Activated CD4-positive, alpha-beta T cell treated with anti-CD3 and anti-CD28 coated beads, Interleukin-2, amount 50 U/mL, for 1 hour (primary cell): ENCODE results near the gene METTL2B.
"Not testable (repeated sequence)": the region's sequence is repeated elsewhere in the genome, so short reads cannot be mapped to it uniquely, and the experiment has no call there.

Experiments
- DNase-seq: peaks from one replicate; pipeline ENCODE4 v3.0.0-alpha.2; 2020

METTL2B gene

GRCh38 chr7:128529191-128529590 lies 52.6 kb downstream of the METTL2B start:
- DNase-seq, result not testable (repeated sequence)

- peak; percentile 41 for DNase-seq
Measured at GRCh38 chr7:128530121-128530854, 53.7 kb downstream of the METTL2B start.

DNA sequence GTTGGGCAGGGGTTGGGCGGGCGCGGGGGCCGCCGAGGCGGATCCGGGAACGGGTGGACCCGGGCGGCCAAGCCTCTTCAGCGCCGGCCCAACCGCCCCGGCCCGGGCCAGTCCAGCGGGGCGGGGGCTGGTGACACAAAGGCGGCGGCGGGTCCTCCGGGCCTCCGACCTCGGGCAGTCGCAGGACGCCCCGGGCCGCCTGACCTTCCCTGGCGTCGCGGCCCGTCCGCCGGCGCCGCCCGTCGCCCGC lies 54.2 kb downstream of the METTL2B start:
- no peak for DNase-seq

GRCh38 chr7:128531105-128531954 lies 54.8 kb downstream of the METTL2B start:
- DNase-seq, result peak; percentile 71

GRCh38 chr7:128531955-128532478 lies 55.5 kb downstream of the METTL2B start:
- DNase-seq, result peak; percentile 34

DNA sequence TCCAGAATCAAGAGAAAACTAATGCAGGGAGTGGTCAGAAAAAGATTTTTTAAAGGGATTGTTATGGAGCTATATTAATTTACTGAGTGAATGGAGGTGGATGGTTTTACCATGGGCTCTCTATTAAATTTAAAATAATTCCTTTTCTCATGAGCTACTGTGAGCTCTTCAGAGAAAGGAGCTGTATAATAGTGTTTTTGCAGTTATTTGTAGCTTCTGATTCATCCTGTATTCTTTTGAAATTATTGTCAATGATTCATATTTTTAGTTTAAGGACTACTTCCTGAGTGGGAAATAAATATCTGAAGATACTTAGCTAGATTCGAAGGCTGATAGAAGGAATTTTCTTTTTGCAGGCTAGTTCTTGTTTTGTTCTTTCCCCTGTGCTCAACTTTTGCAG lies 56.4 kb downstream of the METTL2B start:
- DNase-seq, result not testable (repeated sequence)

DNA sequence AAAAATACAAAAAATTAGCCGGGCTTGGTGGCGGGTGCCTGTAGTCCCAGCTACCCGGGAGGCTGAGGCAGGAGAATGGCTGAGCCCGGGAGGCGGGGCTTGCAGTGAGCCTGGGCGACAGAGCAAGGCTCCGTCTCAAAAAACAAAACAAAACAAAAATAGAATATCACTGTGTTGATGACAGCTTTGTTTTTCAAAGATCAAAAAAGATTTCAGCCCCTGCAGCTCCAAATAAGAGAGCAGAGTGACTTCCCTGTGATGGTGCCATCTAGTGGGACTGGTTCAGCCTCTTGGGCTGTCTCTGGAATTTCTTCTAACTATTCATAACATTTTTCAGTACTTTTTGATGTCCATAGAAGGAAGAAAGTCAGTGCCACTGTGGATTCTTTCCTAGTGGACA lies 60.9 kb downstream of the METTL2B start:
- DNase-seq, result peak; percentile 1

DNA sequence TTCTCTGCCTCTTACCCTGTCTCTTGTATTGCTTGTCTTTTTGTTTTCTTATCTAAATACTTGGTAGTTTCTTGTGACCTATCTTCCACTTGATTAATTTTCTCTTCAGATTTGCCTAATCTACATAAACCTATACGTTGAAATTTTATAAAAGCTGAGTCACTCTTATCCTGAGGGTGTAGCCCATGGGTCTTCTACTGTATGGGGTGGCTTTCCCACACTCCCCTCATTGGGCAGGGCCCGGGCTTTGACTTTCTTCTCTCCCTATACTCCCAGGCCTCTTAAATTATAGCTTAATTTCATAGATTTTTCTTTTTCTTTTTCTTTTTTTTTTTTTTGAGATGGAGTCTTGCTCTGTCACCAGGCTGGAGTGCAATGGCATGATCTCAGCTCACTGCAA lies 66.0 kb downstream of the METTL2B start:
- DNase-seq, result not testable (repeated sequence)

DNA sequence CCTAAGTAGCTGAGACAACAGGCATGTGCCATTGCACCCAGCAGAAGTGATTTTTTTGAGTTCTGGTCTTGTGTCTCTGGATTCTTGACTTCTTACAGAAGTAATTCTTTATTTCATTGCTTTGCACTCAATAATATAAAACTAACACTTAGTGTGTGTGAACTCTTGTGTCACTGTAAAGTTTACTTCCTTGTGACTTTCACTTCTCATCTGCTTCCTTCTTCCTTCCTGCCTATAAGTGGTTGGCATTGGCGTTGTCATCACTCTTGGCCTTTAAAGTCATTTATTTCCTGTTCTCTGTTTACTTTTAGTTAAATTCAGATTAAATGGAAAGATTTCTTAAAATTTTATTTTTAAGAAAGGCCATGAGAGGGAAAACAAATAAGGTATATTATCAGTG lies 66.8 kb downstream of the METTL2B start:
- not testable (repeated sequence) for DNase-seq

GRCh38 chr7:128546319-128546851 lies 69.8 kb downstream of the METTL2B start:
- not testable (repeated sequence) for DNase-seq

- DNase-seq, result no peak
Measured at GRCh38 chr7:128550920-128551319, 74.4 kb downstream of the METTL2B start.

GRCh38 chr7:128554394-128554793 lies 77.8 kb downstream of the METTL2B start:
- not testable (repeated sequence) for DNase-seq
